Upper lobe of left lung (tissue), 6 donors: Measurements from ENCODE around the gene ZNF705A. TPM values are rescaled to one million over a fixed set of nuclear protein-coding genes. Genes with fewer than 3 reads are reported as not detected.
A peak's percentile ranks its signal among the peaks of the same experiment; 100 is the strongest.
"Not testable (repeated sequence)": the region's sequence is repeated elsewhere in the genome, so short reads cannot be mapped to it uniquely, and the experiment has no call there.

Experiments used
- ATAC-seq, 2 donors: fragments of 200-7000 bp; cut with Tn5 transposase; one replicate each; pipeline ENCODE4 v1.9.1; 2022; ENCODE audit warnings: mild to moderate bottlenecking in 2 of 2, moderate library complexity in 2 of 2; ENCODE audit not compliant: low FRiP score in 2 of 2
- DNase-seq, 2 donors: peaks; one replicate each; pipeline ENCODE4 v3.0.0-alpha.2; 2019 to 2020
- H3K27ac ChIP-seq, 4 donors: fragments of 200-600 bp; sonication (generic); one replicate each; pipeline ENCODE4 v1.5.1; 2016 to 2019
- H3K27me3 ChIP-seq, 4 donors: fragments of 200-600 bp; sonication (generic); one replicate each; pipeline ENCODE4 v1.5.1; 2017 to 2019
- H3K36me3 ChIP-seq, 4 donors: fragments of 200-600 bp; sonication (generic); one replicate each; pipeline ENCODE4 v1.5.1; 2016 to 2019
- H3K4me1 ChIP-seq, 4 donors: fragments of 200-600 bp; sonication (generic); one replicate each; pipeline ENCODE4 v1.5.1; 2018 to 2019
- H3K4me3 ChIP-seq, 4 donors: fragments of 200-600 bp; sonication (generic); one replicate each; pipeline ENCODE4 v1.5.1; 2017 to 2019; ENCODE audit warnings: mild to moderate bottlenecking in 2 of 4, moderate library complexity in 1 of 4
- H3K9me3 ChIP-seq, 4 donors: fragments of 200-600 bp; sonication (generic); one replicate each; pipeline ENCODE4 v1.5.1; 2018 to 2019
- EP300 ChIP-seq, 4 donors: sonication (generic); formaldehyde crosslinking; IDR thresholded peaks; one replicate each; pipeline ENCODE4 v1.5.1; 2017; ENCODE audit warnings: antibody characterized with exemption in 4 of 4, control low read depth in 2 of 4
- POLR2A ChIP-seq, 4 donors: fragments of 450-650 bp; IDR thresholded peaks; one replicate each; pipeline ENCODE4 v1.5.1; 2016 to 2017; ENCODE audit warnings: antibody characterized with exemption in 4 of 4, mild to moderate bottlenecking in 2 of 4
- WGBS, 2 donors: methylation state at CpG; one replicate each; pipeline ENCODE4 v1.1.5; 2017 to 2018; 5-methylcytosine and 5-hydroxymethylcytosine counted together
- total RNA-seq, 6 donors: library from RNA; depleted of rRNA in 4 of 6; stranded (reverse); fragments of >200 nt in 4 of 6; gene quantifications; one replicate each; pipeline versions ENCODE4 v1.1.0 to v1.2.1, GENCODE V29; 2016 to 2021
- TF ChIP-seq, protein P1 (sequence below), 6 experiments: fragments of 450-650 bp in 4 of 6; fragments of 200-600 bp in 2 of 6; sonication (generic) in 2 of 6; IDR thresholded peaks; one replicate each; pipeline ENCODE4 v1.5.1; 2016 to 2019; ENCODE audit warnings: antibody characterized with exemption in 6 of 6
- donor health status: DM: no; HTN: no; CAD: no; lungs with moderate emphysema.
- donor health status: DM: no; HTN: yes; CAD: no; lungs with severe emphysema.

ZNF705A gene
- total RNA-seq, 6 donors from 2014 or later = not detected

DNA sequence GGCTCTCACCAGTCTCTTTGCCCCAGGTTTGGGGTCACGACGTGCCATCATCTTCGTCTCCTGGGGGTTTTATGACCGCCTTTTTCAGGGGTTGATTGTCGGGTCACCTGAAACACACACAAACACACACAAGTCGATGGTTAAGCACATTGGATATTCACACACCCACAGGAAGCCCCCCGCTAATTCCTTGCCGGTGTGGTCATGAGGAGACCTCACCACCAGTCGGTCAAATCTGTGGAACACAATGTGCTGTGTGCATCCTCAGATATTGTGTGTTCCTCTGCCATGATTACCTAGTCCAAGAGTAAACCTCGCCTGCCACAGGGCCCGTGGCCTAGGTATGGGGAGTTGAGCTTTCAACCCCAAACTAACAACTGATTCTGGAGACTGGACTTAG is 68.0 kb downstream of the ZNF705A start:
- H3K9me3 ChIP-seq = not testable (repeated sequence)

DNA sequence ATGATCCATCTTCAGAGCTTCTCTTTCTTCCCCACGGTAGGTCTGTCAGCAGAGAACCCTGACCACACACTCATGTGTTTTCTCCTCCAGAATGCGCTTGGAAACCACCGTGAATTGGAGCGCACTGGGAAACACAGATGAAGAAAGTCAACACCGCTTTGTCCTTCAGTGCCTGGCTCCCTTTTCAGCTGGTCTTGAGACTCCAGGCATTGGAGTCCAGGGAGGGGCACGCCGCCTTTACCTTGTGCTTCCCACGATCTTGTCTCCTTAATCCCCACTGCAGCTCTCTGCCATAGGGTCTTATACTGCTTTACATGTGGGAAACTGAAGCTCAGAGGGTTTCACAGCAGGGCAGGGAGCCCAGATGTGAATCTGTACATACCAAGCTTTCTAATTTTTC is 69.5 kb downstream of the ZNF705A start:
- 90 to 93% methylated on average over 8 of the region's 8 CpGs for WGBS, 2 donors
- DNase-seq (no peak), ATAC-seq (no peak)
- Histone ChIP-seq H3K4me1 (peaks cover 0 to 12% (median 0%) of the 10 kb centered on the region in 4 donors), H3K9me3 (no peaks in the 10 kb centered on the region), H3K27ac (no peak overlapping the region), H3K27me3 (no peaks in the 10 kb centered on the region), H3K36me3 (no peaks in the 10 kb centered on the region), H3K4me3 (no peak overlapping the region)
- TF ChIP-seq, protein P1, sequence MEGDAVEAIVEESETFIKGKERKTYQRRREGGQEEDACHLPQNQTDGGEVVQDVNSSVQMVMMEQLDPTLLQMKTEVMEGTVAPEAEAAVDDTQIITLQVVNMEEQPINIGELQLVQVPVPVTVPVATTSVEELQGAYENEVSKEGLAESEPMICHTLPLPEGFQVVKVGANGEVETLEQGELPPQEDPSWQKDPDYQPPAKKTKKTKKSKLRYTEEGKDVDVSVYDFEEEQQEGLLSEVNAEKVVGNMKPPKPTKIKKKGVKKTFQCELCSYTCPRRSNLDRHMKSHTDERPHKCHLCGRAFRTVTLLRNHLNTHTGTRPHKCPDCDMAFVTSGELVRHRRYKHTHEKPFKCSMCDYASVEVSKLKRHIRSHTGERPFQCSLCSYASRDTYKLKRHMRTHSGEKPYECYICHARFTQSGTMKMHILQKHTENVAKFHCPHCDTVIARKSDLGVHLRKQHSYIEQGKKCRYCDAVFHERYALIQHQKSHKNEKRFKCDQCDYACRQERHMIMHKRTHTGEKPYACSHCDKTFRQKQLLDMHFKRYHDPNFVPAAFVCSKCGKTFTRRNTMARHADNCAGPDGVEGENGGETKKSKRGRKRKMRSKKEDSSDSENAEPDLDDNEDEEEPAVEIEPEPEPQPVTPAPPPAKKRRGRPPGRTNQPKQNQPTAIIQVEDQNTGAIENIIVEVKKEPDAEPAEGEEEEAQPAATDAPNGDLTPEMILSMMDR (IDR thresholded peaks at IDR 0.05) = no peak
- TF ChIP-seq POLR2A (IDR thresholded peaks at IDR 0.05) (no peak), EP300 (IDR thresholded peaks at IDR 0.05) (no peak)

More for the DNA sequence above, 68.0 kb downstream of the ZNF705A start:
- WGBS, 2 donors = 94 to 96% methylated on average over 4 to 11 of the region's 11 CpGs
- H3K27ac ChIP-seq, DNase-seq, H3K27me3 ChIP-seq, H3K36me3 ChIP-seq, H3K4me3 ChIP-seq, ATAC-seq: not testable (repeated sequence)
- peaks cover 0 to 12% (median 0%) of the 10 kb centered on the region in 4 donors for H3K4me1 ChIP-seq

DNA sequence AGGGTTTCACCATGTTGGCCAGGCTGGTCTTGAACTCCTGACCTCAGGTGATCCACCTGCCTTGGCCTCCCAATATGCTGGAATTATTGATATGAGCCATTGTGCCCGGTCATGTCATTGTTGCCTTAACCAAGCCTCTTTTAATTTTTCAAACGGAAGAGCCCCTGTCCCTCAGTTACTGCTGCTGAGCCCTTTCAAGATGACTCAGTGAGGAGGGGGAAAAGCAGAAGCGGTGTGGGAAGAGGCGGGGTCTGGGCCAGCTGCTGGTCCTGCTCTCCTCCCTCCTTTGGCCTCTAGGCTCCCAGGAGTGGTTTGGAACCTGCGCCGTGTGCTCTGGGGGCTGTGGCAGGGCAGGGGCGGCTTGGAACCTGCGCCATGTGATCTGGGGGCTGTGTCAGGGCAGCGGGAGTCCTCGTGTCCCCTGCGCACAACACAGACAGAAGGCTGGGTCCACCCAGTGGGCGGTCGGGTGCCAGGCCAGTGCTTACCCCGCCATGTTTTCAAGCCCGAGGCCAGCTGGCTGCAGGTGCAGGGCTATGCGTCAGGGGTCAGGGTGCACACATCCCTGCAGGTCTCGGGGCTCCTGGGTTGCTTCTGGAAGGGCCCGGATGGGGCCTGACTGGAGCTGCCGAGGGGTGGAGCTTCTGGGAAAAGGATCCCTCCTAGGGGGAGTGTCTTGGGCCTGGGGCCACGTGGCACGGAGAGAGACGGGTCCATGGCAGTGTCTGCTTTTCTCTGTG is 70.3 kb downstream of the ZNF705A start, which contains the start of gene FAM90A1:
FAM90A1 (minus strand) TSS at position 627 of the 740 bp plus-strand sequence. CDS start 2,786 bp downstream, outside the sequence.
- peak within 1 kb of the TSS in 3 of 4 donors; percentile 23 to 36 (median 32) for H3K4me3 ChIP-seq
- peaks cover 0 to 12% (median 5%) of the 10 kb centered on the region in 4 donors for H3K4me1 ChIP-seq
- peak; percentile 63 to 82 for DNase-seq
- not testable (repeated sequence) for H3K36me3 ChIP-seq, H3K9me3 ChIP-seq, H3K27me3 ChIP-seq, ATAC-seq
- peak within 1 kb of the TSS in 1 of 4 donors; percentile 48 for H3K27ac ChIP-seq
- WGBS, 2 donors = 27 to 76% methylated on average over 10 to 18 of the region's 22 CpGs

DNA sequence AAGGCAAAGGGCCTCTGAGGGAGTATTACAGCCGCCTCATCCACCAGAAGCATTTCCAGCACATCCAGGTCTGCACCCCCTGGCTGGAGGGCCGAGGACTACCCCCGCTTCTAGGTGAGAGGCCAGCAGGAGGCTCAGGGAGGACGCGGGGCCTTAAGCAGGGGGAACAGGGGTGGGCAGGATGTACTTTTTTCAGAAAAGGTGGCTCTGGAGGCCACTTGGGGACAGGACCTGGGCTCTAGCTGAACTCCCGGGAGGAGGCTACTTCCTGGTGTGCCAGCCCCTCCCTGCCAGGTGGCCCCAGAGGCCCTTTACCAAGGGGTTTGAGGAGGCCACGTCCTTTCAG is 70.9 kb downstream of the ZNF705A start:
- H3K9me3 ChIP-seq, H3K36me3 ChIP-seq, DNase-seq, ATAC-seq, H3K27me3 ChIP-seq, H3K27ac ChIP-seq: not testable (repeated sequence)
- WGBS, 2 donors = 24 to 69% methylated on average over 5 to 6 of the region's 7 CpGs
- peaks cover 0 to 12% (median 5%) of the 10 kb centered on the region in 4 donors for H3K4me1 ChIP-seq
- H3K4me3 ChIP-seq = peak overlapping the region in 3 of 4 donors; percentile 23 to 36 (median 32)

DNA sequence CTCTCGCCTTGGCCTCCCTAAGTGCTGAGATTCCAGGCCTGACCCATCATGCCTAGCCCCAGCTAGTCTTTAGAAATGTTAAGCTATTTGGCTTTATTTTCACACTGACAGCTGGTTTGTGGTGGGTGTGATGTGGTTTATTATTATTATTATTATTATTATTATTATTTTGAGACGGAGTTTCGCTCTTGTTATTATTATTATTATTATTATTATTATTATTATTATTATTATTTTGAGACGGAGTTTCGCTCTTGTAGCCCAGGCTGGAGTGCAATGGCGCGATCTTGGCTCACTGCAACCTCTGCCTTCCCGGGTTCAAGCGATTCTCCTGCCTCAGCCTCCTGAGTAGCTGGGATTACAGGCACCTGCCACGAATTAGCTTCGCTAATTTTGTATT is 71.8 kb downstream of the ZNF705A start:
- not testable (repeated sequence) for DNase-seq, H3K36me3 ChIP-seq, H3K4me3 ChIP-seq, ATAC-seq, H3K27ac ChIP-seq, H3K9me3 ChIP-seq, H3K27me3 ChIP-seq
- WGBS, 2 donors = 94 to 97% methylated on average over 10 to 11 of the region's 11 CpGs
- peaks cover 0 to 12% (median 5%) of the 10 kb centered on the region in 4 donors for H3K4me1 ChIP-seq

DNA sequence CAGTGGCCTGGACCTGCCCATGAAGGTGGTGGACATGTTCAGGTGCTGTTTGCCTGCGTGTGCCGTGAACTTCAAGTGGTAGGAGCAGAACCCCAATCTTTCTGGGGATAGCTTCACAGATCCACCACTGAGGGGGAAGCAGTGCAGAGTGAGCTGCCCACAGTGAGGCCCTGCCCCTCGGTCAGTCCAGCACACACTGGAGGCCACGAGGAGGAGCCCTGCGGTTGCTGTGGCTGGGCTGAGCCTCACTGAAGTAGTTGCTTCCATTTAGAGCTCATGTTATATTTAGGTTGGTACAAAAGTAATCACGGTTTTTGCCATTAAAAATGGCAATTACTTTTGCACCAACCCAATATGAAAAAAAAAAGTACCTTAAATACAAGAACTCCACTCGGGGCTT is 72.7 kb downstream of the ZNF705A start:
- not testable (repeated sequence) for H3K27me3 ChIP-seq, H3K27ac ChIP-seq, H3K36me3 ChIP-seq, H3K9me3 ChIP-seq, DNase-seq, ATAC-seq, H3K4me3 ChIP-seq
- WGBS, 2 donors = 57 to 68% methylated on average over 4 to 6 of the region's 7 CpGs
- H3K4me1 ChIP-seq = peaks cover 0 to 12% (median 5%) of the 10 kb centered on the region in 4 donors

Other genes with a start within 250 kb of the ZNF705A start
- gene SLC2A3, start 220.8 kb upstream of the ZNF705A start, total RNA-seq = 100 to 1,000 TPM in 2 of 6 donors, 10 to 100 TPM in 4; 43.0 to 148 (median 63.4) TPM
- 10 to 100 TPM; 14.7 to 25.1 (median 18.4) TPM for gene FOXJ2, start 124.3 kb upstream of the ZNF705A start, total RNA-seq
- gene C3AR1, start 90.7 kb upstream of the ZNF705A start, total RNA-seq = 10 to 100 TPM in 5 of 6 donors, 1 to 10 TPM in 1; 2.4 to 68.7 (median 23.5) TPM
- 10 to 100 TPM; 30.9 to 55.9 (median 36.1) TPM for gene NECAP1, start 74.7 kb upstream of the ZNF705A start, total RNA-seq
- 10 to 100 TPM in 1 of 6 donors, 1 to 10 TPM in 4, under 1 TPM in 1; 0.67 to 26.2 (median 6.8) TPM for gene CLEC4A, start 33.4 kb upstream of the ZNF705A start, total RNA-seq
- gene FAM90A1, start 70.6 kb downstream of the ZNF705A start, total RNA-seq = 1 to 10 TPM in 1 of 6 donors, under 1 TPM in 2, not detected in 3; 0.34 to 2.1 (median 0.37) TPM